H1 (cell line): ENCODE results near the gene RAB32.

Experiments used
- CREB1 ChIP-seq: IDR thresholded peaks from 2 replicates; pipeline ENCODE4 v1.6.1; 2012; ENCODE audit warnings: inconsistent platforms
- EGR1 ChIP-seq: IDR thresholded peaks from 2 replicates; pipeline ENCODE4 v1.6.1; 2011; ENCODE audit warnings: low read depth, low read length, borderline replicate concordance
- FOSL1 ChIP-seq: IDR thresholded peaks from 2 replicates; pipeline ENCODE4 v1.6.1; 2011; ENCODE audit warnings: mild to moderate bottlenecking, low read depth, low read length, moderate library complexity; ENCODE audit not compliant: insufficient read depth
- GABPA ChIP-seq: IDR thresholded peaks from 2 replicates; pipeline ENCODE4 v1.6.1; 2011; ENCODE audit warnings: mild to moderate bottlenecking, low read length, moderate library complexity, borderline replicate concordance; ENCODE audit not compliant: insufficient read depth
- JUN ChIP-seq: IDR thresholded peaks from 2 replicates; pipeline ENCODE4 v1.6.1; 2011; ENCODE audit warnings: low read depth, mild to moderate bottlenecking, improper control_type of control experiment, low read length
- MAX ChIP-seq: IDR thresholded peaks from 2 replicates; pipeline ENCODE4 v1.6.1; 2012; ENCODE audit warnings: inconsistent platforms
- RAD21 ChIP-seq, 2 experiments: IDR thresholded peaks in 1 of 2; conservative IDR thresholded peaks in 1 of 2; 2 replicates each; pipeline ENCODE4 v1.6.1; 2011; ENCODE audit warnings: low read depth in 2 of 2, low read length in 2 of 2, improper control_type of control experiment in 1 of 2, inconsistent platforms in 1 of 2, mild to moderate bottlenecking in 1 of 2, moderate library complexity in 1 of 2
- RFX5 ChIP-seq: IDR thresholded peaks from 2 replicates; pipeline ENCODE4 v1.6.1; 2011; ENCODE audit warnings: low read depth, low read length, improper control_type of control experiment, borderline replicate concordance
- SIN3A ChIP-seq, 2 experiments: IDR thresholded peaks in 1 of 2; conservative IDR thresholded peaks in 1 of 2; 2 replicates each; pipeline ENCODE4 v1.6.1; 2011 to 2012; ENCODE audit warnings: low read length in 2 of 2, improper control_type of control experiment in 1 of 2, low read depth in 1 of 2, mild to moderate bottlenecking in 1 of 2
- SP4 ChIP-seq: IDR thresholded peaks from 2 replicates; pipeline ENCODE4 v1.6.1; 2012; ENCODE audit warnings: low read length, inconsistent platforms

- TF ChIP-seq SIN3A (conservative IDR thresholded peaks at IDR 0.05 in 1 of 2, IDR thresholded peaks at IDR 0.05 in 1 of 2; ENCODE audit: low read depth in 1 of 2, low read length in 2 of 2) (no peak), CREB1 (no peak), SP4 (no peak), FOSL1 (no peak), GABPA (no peak), RAD21 (IDR thresholded peaks at IDR 0.05 in 1 of 2, conservative IDR thresholded peaks at IDR 0.05 in 1 of 2; ENCODE audit: low read depth in 2 of 2, low read length in 2 of 2) (no peak), MAX (no peak), EGR1 (no peak), RFX5 (no peak), JUN (no peak)
Measured at GRCh38 chr6:146578054-146578453, 34.4 kb downstream of the RAB32 start.
